AG09319 (cell line): ENCODE measurements around the gene AMBP.

Source experiments
- DNase-seq: peaks from one replicate; pipeline ENCODE4 v3.0.0-alpha.2; 2010; ENCODE audit warnings: low read depth; ENCODE audit errors: extremely low read depth
- TF ChIP-seq, protein P1 (sequence below): IDR thresholded peaks from 2 replicates; pipeline ENCODE4 v1.5.1; 2011; ENCODE audit warnings: low read depth, mild to moderate bottlenecking, inconsistent platforms, low read length, moderate library complexity

The AMBP gene

DNA sequence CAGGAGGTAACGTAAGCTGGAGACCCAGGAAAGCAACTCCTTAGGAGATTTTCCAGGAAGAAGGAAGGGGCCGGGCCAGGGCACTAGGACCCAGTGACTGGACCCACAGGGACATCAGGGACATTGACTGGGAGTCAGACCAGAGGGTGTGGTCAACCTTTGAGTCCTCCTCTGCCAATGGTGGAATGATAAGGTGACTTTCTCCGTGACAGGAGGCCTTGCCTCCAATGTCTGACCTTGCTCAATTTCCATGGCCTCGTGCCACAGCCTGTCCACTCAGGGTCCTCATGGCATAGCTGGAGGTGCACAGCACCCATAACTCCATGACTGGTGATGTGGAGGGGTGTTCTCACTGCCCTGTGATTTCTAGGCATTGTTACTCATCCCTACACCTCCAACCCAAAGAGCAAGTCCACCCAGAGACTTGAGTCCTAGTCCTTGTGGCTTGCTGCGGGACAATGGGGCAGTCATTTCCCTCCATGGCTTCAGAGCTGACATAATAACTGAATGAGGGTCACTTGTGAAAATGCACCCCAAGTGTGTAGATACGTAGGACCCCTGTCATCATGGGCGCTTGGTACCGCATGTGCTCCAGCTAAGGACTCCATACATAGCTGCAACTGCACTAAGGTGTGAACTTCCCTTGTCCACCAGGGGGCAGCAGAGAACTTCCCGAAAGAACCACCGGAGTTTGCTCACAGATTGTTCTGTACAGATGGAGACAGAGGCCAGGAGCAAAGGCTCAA is 4.1 kb upstream of the AMBP start:
- DNase-seq = peak; percentile 70
- TF ChIP-seq, protein P1, sequence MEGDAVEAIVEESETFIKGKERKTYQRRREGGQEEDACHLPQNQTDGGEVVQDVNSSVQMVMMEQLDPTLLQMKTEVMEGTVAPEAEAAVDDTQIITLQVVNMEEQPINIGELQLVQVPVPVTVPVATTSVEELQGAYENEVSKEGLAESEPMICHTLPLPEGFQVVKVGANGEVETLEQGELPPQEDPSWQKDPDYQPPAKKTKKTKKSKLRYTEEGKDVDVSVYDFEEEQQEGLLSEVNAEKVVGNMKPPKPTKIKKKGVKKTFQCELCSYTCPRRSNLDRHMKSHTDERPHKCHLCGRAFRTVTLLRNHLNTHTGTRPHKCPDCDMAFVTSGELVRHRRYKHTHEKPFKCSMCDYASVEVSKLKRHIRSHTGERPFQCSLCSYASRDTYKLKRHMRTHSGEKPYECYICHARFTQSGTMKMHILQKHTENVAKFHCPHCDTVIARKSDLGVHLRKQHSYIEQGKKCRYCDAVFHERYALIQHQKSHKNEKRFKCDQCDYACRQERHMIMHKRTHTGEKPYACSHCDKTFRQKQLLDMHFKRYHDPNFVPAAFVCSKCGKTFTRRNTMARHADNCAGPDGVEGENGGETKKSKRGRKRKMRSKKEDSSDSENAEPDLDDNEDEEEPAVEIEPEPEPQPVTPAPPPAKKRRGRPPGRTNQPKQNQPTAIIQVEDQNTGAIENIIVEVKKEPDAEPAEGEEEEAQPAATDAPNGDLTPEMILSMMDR = peak; percentile 87

DNA sequence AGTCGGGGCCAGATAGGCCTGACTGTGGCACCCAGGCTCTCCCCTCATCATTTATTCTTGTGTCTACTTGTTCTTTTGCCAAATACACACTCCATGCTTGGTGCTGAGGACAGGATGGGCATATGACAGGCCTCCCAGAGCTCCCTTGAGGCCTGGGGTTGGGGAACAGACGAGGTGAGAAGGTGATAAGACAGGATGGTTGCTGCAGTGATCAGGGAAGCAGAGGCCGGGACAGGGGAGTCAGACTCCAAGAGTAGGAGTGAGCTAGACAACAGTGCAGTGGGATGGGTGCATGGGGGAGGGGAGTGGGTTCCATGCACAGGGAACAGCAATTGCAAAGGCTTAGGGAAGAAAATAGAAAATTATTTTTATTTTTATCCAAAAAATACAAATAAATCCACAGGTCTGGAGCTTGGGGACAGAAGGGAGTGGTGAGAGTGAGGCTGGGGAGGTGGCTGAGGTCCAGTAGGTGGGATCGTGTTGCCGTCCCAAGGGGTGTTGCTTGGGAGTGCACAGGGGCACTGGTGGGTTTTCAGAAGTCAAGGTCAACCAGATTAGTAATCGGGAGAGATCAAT is 3.4 kb upstream of the AMBP start:
- no peak for DNase-seq

DNA sequence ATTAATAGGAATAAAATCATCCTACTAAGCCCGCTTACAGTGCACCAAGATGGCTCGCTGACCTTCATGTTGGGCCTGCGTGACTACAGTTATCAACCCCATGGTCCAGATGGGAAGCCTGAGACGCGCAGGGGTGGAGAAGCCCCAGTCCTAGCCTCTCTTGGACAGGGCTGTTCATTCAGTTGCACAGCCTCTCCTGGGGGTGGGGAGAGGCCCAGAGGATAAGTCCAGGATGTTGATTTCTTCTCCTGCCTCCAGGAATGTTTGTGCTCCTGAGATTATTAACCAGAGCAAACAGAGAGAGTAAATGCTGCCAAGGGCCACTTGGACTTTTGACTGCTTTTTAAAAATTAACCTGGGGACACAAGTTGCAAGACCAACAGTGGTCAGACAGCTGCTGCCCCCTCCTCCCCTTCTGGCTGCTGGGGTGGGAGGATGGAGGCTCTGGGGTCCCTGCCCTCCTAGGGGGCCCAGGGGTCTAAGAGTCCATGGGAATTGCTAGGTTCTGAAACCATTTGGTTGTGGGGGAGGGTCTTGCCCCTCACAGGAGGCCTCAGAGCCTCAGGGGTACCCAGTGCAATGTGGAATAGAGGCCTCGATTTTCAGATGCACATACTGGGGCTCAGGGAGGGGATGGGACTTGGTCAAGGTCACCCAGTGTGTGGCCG is 2.8 kb upstream of the AMBP start:
- no peak for DNase-seq
- TF ChIP-seq, protein P1 = no peak

More for the DNA sequence above, 3.4 kb upstream of the AMBP start:
- TF ChIP-seq, protein P1 = no peak

DNA sequence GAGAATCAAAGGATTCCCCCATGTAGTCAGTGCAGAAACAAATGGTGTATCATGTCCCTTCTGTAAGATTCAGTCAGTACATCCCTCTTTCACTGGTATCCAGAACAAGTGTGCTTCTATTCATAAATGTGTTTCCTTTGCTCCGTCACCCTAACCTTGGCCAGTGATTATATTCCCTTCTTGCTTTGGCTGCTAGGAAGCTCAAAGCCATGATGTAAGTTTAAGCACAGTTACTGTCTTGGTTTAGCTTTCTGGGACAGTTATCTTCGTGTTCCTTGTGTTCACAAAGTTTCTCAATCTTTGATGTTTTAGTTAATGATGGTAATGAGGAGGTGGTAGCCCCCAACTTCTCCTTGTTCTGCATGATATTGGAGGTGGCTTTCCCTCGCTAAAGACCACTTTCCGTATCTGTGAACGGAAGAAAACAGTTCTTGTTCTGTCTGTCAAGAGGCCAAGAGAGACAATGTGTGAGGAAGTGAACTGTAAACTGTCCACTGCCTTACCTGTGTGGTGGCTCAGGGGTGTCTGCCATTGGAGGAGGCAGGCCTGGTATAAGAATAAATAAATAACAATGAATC is 2.2 kb upstream of the AMBP start:
- no peak for DNase-seq
- TF ChIP-seq, protein P1 = no peak

DNA sequence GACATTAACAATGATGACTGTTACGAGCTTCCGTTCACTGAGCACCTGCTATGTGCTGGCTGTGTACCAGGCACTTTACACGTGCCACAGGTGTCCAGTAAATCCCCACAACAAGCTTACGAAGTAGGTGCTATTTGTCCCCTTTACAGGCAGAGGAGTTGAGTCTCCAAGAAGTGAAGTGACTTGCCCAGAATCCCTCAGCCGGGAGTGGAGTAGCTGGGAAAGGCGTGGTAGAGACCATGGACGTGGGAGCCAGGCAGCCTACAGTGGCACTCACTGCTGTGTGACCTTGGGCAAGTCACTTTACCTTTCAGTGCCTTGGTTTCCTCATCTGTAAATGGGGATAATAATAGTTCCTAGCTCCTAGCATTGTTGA is 669 bp upstream of the AMBP start:
- TF ChIP-seq, protein P1 = no peak
- no peak for DNase-seq

DNA sequence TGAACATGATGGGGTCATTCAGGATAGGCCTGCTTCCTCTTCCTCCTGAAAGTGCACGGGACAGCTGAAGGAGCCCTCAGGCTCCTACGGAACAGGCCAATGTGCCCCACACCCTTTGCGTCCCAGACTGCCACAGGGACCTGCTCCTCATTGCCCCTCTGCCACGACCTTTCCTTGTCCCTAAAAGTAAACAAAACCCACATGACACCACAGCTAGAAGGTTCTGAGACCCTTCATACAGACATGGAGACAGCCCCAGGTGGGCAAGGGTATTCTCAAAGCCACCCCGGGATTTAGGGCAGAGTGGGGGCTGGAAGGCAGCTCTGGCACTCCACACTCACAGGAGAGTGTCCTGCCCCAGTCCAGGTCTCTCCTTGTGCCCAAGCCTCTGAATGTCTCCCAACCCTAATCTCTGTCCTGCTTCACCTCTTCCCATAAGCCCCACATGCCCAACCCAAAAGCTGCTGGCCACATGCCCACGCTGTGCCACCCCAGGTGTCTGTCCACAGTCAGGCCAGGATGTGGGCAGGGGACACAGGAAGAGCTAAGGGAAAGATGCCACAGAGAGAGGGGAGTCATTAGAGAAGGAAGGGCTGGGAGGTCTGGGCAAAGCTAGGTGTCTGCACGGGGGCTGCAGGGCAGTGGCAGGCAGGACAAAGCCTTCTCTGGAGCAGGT is 800 bp downstream of the AMBP start:
- TF ChIP-seq, protein P1 = no peak
- DNase-seq = no peak
